Amygdala (tissue), 56 donors: ENCODE results near the gene ARHGEF16.

Source experiments
- DNase-seq, 56 donors: peaks; one replicate each; lab custom pipeline; 2025; lab: John Stamatoyannopoulos, UW

ARHGEF16 gene

DNA sequence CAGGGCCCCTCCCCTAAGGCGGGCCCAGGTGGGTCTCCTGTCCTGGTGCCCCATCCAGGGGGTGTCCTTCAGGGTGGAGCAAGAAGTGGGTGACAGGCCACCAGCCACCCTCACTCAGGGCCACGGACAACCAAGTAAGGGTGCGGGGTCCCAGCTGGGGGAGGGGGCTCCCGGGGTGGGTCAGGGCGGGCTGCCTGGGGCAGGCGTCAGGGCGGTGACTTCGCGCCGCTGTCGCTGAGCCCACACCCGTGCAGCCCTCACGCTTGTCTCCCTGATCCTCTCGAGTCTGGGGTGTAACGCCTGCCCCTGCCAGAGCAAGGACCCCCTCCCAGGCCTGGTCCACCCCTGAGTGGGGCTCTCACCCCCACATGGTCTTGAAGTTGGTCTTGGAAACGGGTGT lies 22.2 kb downstream of the ARHGEF16 start:
- no peak for DNase-seq

DNA sequence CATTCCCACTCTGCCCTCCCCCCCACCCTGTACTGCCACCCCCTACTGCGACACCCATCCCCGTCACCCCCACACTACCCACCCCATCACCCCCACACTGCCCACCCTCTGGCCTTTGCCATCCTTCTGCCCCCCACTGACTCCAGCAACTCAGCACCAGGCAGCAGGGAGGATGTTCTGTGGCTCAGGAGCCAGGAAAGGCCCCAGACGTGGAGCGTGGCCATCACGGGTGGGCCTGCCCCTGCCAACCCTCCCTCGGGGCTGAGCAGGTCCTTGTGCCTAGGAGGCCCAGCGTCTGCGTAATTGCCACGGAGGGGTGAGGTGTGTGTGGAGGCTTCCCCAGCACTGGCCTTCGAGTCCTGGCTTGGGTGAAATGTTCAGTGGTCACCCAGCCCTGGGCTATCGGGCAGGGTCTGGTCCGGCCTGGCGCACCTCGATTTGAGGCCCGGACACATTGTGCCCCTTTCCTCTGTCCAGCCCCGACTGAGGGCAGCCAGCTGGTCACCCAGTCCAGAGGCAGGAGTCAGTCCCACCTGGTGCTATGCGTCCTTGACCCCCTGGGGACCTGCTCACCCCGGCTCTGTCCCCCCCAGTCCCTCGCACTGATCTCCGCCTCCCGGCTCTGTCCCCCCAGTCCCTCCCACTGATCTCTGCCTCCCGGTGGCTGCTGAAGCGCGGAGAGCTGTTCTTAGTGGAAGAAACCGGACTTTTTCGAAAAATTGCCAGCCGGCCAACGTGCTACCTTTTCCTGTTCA lies 23.0 kb downstream of the ARHGEF16 start:
- peak in 1 of 56 donors; percentile 39 for DNase-seq

DNA sequence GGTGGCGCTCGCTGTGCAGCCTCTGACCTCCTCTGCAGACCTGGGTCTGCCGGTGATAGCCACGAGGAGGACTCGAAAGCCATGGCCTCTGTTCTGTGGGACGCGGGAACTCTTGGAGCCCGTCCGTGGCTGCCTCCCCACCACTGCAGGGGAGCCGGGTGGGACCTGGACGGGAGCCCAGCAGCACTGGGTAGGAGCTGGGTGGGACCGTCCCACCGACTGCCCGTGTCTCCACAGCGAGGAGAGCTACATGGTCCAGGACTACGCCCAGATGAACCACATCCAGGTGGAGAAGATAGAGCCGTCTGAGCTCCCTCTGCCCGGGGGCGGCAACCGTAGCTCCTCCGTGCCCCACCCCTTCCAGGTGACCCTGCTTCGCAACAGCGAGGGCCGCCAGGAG lies 23.7 kb downstream of the ARHGEF16 start:
- no peak for DNase-seq

DNA sequence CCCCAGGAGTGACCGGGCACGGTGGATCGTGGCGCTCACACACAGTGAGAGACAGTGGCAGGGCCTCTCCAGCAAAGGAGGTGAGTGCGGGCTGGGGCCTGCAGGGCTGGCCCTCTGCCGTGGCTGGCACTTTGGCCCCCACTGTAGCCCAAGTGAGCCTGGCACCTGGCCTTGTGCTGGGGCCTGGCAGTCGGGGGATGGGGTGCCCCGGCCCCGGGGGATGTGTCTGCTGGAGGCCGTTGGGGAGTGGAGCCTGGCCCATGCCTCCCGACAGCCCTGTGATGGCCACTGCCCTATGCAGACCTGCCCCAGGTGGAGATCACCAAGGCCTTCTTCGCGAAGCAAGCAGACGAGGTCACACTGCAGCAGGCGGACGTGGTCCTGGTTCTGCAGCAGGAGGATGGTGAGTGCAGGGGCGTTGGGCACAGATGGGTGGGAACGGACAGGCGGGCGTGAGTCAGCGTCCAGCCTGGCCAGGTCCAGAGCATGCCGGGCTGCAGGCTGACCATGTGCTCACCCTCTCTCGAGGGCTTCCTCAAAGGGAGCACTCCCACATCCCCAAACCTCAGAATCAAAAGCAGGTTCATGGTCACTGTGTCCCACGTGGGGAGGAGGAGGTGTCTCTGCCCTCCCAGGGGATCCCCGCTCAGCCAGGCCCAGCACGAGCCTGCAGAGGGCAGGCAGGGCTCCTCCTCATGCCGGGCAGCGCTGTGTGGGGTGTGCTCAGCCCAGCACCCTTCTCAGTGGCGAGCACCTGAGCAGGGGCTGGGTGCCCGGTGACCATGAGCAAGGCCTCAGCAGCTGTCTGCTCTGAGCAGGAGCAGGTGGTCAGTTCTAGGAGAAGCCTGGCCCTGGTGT lies 25.3 kb downstream of the ARHGEF16 start:
- DNase-seq = no peak

DNA sequence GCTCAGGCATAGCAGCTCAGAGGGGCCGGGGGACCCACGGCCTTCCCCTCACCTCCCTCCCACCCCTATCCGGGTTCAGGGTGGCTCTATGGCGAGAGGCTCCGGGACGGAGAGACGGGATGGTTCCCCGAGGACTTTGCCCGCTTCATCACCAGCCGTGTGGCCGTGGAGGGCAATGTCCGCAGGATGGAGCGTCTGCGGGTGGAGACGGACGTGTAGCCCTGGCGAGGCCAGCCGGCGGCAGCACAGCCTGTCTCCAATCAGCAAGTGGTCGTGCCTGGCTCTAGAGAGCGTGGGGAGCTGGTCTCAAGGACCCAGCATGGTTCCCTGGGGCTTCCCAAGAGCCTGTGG lies 25.9 kb downstream of the ARHGEF16 start:
- no peak for DNase-seq

DNA sequence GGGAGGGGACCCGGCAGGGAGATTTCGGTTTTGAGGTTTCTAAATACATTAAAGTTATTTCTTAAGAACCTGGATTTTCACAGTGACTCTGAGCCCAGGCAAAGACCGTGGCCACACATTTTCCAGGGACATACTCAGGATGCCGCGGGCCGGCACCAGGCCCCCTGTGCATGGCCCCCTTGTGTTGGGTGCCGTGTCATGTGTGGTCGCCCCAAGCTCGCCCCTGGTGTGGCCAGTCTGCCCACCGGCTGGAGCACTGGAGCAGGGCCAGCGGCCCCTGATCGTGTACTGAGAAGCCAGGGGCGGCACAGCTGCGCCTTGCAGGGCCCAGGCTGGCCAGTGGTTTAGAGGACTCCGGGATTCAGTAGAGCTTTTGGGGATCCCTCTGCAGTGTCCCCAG lies 26.6 kb downstream of the ARHGEF16 start:
- no peak for DNase-seq

DNA sequence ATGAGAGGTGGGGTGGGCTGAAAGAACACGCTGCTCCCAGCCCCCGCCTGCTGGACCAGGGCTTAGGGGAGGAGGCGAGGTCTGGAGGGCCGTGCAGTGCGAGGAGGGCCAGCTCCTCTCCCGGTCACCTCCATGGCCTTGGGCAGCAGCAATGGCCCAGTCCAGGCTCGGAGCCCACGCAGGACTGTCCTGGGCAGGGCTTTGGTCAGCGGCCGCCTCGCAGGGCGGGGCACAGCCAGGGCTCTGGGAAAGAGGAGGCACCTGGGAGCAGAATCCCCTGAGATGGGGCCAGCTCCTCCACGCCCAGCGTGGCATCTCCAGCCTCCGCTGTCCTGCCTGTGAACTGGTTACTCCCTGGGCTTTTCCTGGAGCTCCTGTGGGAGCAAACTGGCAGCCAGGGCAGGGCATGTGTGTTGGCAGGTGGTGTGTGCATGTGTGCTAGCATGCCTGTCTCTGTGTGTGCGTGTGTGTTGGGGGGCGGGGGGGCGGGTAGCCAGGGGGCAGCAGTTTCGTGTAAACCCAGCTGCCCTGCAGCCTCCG lies 27.4 kb downstream of the ARHGEF16 start:
- DNase-seq = no peak

DNA sequence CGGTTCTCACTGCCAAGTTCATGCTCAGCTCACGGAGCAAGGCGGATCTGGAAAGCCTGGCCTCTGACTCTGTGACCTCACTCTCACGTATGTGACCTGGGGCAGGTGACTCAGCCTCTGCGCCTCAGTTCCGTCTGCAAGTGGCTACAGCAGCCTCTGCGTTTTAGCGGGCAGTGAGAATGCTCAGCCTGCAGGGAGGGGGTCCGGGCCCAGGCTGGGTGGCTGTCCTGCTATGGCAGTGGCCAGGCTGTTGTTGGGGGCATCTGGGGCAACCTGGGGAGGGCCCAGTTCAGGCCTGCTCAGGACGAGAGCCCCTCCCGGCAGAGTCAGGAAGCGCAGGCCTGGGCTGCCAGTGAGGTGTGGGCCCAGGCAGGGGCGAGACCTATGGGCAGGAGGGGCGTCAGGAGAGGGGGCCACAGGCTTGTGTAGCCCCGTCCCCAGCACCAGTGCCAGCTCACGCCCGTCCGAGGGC lies 27.9 kb downstream of the ARHGEF16 start:
- no peak for DNase-seq

DNA sequence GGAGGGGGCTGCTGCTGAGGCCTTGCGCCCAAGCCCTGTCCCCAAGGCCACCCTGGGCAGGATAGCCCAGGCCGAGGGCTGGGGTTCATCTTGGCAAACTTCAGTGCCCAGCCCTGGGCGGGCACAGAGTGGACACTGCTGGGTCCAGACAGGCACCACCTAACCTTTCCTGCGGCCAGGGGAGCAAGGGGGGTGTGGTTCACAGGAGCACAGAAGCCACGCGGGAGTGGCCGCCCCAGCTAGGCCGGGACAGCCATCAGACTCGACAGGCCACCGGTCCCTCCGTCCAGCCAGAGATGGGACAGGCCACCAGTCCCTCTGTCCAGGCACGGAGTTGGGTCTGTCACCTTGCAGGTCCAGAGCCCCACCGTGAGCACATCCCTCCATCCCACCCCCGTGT lies 28.9 kb downstream of the ARHGEF16 start:
- no peak for DNase-seq

DNA sequence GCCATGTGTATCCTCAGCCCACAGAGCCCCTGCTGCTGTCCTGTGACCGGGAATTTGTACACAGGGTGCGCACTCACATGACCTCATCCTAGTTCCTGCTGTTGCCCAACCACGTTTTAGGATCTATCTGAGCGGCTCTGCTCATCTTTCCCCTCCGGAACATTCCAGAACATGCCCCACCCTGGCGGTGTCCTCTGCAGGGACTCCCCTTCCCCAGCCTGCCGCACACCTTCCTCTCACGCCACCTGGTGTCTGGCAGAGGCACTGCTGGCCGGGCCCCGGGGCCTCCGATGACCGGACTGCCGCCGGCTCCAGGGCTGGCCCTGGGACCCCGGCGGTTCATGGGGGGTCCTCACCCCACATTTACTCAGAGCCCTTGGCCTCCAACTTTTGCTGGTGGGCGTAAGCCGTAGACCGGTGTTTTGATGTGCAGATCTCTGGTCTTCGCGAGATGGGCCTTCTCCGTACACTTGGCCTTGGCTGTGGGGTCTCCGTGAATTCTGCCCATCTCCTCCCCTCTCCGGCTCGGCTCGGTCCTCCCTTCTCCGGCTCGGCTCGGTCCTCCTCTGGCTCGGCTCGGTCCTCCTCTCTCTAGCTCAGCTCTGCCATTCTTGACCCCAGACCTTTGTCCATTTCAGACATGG lies 29.5 kb downstream of the ARHGEF16 start:
- DNase-seq = peak in 21 of 56 donors; percentile 6 to 84 (median 18)

DNA sequence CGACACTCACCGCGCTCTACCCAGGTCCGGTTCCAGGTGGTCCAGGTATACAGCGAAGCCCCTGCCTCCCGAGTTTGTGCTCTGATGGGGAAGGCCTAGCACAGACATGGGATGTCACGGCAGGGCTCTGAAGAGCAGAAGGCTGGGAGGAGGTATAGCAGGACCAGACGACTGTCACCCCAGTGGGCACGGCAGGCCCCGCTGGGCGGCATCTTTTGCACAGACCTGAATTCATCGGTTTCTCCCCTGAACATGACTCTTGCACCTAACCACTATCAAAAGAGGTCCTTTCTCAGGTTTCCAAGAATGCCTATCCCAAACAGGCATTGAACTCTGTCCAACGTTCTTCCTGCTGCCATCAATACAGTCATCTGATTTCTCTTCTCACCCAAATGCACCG lies 30.6 kb downstream of the ARHGEF16 start:
- no peak for DNase-seq

DNA sequence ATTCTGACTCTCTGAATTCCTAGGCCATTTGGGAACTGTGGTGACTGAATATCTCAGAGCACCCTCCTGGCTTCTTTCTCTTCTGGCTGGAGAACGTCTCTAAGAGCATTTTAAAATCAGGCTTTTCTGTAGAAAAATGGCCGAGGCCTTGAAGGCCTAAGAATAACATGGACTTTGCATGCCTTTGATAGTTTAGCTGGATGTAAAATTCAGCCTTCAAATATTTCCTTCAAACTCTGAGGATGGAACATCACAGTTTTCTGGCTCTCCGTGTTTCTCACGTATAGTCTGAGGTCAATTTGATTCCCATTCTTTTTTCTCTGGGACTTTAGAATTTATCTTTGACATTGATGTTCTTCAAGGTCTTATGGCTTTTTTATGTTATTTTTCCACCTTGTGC lies 34.0 kb downstream of the ARHGEF16 start:
- no peak for DNase-seq

DNA sequence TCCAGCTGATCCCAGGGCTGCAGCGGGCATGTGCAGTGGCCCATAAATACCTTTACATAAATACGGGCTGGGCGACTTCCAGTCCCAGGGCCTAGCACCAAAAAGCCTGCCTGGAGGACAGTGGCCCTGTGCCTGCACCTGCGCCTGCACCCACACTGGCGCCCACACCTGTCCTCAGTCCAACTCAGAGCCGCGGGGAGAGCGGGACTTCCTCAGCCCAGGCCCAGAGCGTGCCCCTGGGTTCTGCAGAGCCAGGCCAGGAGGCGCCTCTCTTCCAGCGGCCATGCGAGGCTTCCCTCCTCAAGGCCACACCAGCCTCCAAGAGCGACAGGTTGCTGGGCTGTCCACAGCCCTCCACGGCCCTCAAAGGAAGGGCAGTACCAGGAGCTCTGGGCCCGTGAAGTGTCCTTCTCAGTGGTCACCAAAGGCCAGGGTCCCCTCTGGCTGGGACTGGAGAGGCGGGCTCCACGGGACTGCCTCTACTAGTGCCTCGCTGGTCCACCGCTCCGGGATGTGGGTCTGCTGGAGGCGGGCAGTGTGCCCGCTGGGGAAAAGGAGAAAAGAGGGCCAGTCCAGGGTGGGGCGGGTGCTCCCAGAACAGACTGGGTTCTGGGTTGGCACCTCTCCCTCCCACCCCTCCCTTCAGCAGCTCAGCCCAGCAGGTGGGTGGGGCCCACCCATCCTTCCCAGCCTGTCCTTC lies 35.7 kb downstream of the ARHGEF16 start:
- no peak for DNase-seq

DNA sequence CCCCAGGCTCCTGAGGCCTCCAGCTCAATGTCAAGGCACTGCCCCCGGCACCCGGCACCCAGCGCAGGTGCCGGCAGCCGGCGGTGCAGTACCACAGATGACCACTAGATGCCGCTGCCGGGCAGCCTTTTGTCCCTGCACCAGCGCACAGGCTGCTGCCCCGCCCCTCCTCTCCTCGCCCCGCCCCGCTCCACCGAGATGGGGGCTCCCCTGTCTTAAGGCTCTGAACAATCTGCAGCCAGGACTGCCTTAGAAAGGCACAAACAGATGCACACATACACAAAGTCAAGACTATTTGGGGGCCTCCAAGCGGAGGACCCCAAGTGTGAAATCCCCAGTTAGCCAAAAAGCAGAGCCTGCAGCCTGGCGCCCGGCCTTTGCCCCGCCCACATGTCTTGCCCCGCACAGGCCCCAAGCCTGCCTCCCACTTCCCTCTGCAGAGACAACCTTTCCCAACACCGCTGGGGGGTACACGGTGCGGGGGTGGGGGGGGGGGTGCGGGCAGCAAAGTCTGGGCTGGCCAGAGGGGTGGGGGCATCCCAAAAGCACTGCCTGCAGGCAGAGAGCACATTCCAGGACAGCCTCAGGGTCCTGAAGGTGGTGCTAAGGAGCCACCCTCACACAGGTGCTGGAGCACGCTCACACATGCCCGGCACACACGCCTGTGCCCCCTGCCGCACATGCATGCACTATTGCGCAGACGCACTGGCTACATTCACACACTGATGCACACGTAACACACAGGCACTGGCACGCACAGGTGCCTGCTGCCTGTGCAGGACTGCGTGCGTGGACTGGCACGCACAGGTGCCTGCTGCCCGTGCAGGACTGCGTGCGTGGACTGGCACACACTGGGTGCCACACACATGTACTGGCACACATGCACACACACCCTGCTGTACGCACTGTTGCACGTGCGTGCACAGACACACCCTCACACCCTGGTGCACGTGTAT lies 37.1 kb downstream of the ARHGEF16 start:
- DNase-seq = peak in 50 of 56 donors; percentile 9 to 81 (median 49)

DNA sequence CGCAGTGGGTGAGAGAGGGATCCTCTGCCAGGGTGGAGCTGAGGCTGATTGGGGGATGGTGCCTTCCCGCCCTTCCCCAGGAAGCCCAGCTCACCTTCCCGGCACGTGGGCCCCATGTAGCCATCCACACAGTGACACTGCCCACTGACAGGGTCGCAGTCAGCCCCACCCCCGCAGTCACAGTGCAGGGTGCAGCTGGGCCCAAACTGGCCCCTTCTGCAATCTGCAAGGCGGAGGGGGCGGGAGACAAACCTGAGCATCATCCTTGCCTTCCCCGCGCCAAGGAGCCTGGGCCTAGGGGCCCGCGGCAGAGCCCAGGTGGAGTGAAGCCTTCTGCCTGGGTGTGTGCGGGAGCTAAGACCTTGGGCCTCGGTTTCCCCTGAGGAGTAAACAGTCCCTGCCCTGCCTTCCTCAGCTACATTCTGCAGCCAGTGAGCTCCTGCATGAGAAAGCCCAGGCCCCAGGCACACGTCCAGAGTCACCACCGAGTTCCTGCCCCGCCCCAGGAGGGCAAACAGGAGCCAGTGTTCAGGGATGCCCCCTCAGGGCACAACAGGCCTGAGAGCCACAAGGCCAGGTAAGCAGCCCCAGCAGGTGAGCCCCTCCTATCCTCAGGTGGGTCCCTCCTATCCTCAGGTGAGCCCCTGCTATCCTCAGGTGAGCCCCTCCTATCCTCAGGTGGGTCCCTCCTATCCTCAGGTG lies 38.2 kb downstream of the ARHGEF16 start:
- DNase-seq = no peak

DNA sequence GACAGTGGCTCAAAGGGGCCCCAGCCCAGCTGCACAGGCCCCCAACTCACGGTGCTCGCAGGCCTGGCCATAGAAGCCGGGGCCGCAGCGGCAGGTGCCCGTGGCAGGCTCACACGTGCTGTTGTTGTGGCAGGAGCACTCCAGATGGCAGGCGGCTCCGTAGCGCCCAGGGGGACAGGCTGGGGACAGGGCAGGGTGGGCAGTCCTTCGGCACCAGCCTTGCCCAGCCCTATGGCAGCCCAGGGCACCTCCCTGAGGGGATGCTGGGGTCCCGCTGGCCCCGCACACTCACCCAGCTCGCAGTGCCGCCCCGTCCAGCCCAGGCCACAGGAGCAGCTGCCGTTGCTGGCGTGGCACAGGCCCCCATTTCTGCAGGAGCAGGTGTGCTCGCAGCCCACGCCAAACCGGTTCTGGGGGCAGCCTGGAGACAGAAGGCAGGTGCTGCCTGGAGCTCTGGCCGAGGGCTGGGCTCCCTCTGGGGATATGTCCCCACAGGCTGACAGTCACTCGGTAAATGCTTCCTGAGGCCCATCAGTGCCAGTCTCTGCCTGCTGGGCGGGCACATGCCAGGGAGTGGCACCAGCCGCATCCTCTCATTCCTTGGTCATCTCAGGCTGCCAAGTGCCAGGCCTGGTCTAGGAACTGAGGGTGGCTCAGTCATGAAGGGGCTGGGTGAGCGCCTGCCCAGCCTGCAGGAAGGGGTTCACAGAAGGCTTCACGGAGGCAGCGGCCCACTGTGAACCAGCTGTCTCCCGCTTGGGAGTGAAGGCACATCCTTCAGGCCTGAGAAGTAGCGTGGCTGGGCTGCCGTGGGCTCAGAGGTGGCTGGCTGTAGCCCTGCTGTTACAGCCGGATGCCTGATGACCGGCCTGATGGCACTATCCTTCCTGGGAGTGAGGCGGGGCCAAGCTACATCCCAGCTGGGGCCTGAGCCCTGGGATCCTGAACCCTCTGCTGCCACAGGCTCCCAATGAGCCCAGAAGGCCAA lies 40.1 kb downstream of the ARHGEF16 start:
- DNase-seq = no peak
